ENCODE results near the gene SLC16A1.

Gene SLC16A1

DNA sequence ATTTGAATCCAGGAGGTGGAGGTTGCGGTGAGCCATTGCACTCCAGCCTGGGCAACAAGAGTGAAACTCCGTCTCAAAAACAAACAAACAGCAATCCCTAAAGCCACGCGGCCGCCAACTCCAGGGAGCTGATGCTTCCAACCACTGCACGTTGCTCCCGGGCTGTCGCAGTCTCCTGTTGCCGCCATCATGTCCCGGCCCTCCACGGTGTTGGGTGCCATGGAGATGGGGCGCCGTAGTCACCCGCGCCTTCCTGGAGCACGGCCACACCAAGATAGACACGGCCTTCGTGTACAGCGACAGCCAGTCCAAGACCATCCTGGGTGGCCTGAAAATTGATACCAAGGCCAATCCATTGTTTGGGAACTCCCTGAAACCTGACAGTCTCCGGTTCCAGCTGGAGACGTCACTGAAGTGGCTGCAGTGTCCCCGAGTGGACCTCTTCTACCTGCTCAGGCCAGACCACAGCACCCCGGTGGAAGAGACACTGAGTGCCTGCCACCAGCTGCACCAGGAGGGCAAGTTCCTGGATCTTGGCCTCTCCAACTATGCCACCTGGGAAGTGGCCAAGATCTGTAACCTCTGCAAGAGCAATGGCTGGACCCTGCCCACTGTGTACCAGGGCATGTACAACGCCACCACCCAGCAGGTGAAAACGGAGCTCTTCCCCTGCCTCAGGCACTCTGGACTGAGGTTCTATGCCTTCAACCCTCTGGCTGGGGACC lies 32.6 kb downstream of the SLC16A1 start:
- TF ChIP-seq, protein P1, sequence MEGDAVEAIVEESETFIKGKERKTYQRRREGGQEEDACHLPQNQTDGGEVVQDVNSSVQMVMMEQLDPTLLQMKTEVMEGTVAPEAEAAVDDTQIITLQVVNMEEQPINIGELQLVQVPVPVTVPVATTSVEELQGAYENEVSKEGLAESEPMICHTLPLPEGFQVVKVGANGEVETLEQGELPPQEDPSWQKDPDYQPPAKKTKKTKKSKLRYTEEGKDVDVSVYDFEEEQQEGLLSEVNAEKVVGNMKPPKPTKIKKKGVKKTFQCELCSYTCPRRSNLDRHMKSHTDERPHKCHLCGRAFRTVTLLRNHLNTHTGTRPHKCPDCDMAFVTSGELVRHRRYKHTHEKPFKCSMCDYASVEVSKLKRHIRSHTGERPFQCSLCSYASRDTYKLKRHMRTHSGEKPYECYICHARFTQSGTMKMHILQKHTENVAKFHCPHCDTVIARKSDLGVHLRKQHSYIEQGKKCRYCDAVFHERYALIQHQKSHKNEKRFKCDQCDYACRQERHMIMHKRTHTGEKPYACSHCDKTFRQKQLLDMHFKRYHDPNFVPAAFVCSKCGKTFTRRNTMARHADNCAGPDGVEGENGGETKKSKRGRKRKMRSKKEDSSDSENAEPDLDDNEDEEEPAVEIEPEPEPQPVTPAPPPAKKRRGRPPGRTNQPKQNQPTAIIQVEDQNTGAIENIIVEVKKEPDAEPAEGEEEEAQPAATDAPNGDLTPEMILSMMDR (IDR thresholded peaks at IDR 0.05; ENCODE audit: insufficient read depth, low read length) = no peak
- TF ChIP-seq POLR2AphosphoS5 (IDR thresholded peaks at IDR 0.05; ENCODE audit: low read depth) (no peak), GABPA (IDR thresholded peaks at IDR 0.05; ENCODE audit: low read depth) (no peak), REST (IDR thresholded peaks at IDR 0.05; ENCODE audit: insufficient replicate concordance, low read depth) (no peak), SPI1 (IDR thresholded peaks at IDR 0.05; ENCODE audit: borderline replicate concordance, low read depth) (no peak)
- Histone ChIP-seq H3K27ac (replicated peaks) (no peak overlapping the region), H3K4me3 (replicated peaks; ENCODE audit: insufficient read depth, low read length) (no peak overlapping the region), H3K27me3 (ENCODE audit: insufficient read depth, poor library complexity, severe bottlenecking) (no peaks in the 10 kb centered on the region)
- DNase-seq (ENCODE audit: low read depth in 1 of 2, low spot score in 1 of 2) = no peak

DNA sequence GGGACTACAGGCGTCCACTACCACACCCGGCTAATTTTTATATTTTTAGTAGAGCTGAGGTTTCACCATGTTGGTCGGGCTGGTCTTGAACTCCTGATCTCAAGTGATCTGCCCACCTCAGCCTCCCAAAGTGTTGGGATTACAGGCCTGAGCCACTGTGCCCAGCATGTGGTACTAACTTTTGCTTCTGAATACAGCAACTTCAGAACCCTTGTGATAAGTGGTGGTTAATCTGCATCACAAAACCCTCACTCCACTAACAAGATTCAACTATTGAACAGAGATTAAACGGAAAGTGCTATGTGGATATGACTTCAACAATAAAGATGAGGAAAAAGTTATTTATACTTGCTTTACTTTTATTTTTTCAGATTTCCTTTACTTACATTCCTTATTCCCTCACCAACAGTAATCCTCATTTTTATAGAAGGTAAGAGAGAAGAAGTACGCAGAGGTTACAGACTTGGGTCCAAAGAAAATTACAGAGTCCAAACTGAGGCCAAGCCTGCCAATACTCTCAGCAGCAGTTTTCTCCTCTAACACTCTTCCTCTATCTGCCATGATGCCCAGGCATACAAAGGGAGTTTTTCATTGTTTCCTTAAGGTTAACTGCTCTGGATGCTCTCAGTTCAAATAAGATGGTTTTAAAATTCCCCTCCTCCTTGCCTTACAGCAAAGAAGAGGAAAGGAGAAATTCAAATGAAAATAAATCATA lies 44.3 kb downstream of the SLC16A1 start:
- Histone ChIP-seq H3K27me3 (ENCODE audit: insufficient read depth, poor library complexity, severe bottlenecking) (no peaks in the 10 kb centered on the region), H3K4me3 (replicated peaks; ENCODE audit: insufficient read depth, low read length) (no peak overlapping the region), H3K27ac (replicated peaks) (no peak overlapping the region)
- TF ChIP-seq REST (IDR thresholded peaks at IDR 0.05; ENCODE audit: insufficient replicate concordance, low read depth) (no peak), POLR2AphosphoS5 (IDR thresholded peaks at IDR 0.05; ENCODE audit: low read depth) (no peak), GABPA (IDR thresholded peaks at IDR 0.05; ENCODE audit: low read depth) (no peak), SPI1 (IDR thresholded peaks at IDR 0.05; ENCODE audit: borderline replicate concordance, low read depth) (no peak)
- TF ChIP-seq, protein P1 (IDR thresholded peaks at IDR 0.05; ENCODE audit: insufficient read depth, low read length) = no peak
- DNase-seq (ENCODE audit: low read depth in 1 of 2, low spot score in 1 of 2) = no peak

GRCh38 chr1:112909847-112910246 lies 46.1 kb downstream of the SLC16A1 start:
- Histone ChIP-seq H3K4me3 (replicated peaks; ENCODE audit: insufficient read depth, low read length) (no peak overlapping the region), H3K27ac (replicated peaks) (no peak overlapping the region), H3K27me3 (ENCODE audit: insufficient read depth, poor library complexity, severe bottlenecking) (no peaks in the 10 kb centered on the region)
- TF ChIP-seq, protein P1 (IDR thresholded peaks at IDR 0.05; ENCODE audit: insufficient read depth, low read length) = no peak
- no peak for TF ChIP-seq GABPA (IDR thresholded peaks at IDR 0.05; ENCODE audit: low read depth)
- TF ChIP-seq REST (IDR thresholded peaks at IDR 0.05; ENCODE audit: insufficient replicate concordance, low read depth) = no peak
- no peak for TF ChIP-seq POLR2AphosphoS5 (IDR thresholded peaks at IDR 0.05; ENCODE audit: low read depth)
- no peak for TF ChIP-seq SPI1 (IDR thresholded peaks at IDR 0.05; ENCODE audit: borderline replicate concordance, low read depth)
- no peak for DNase-seq (ENCODE audit: low read depth in 1 of 2, low spot score in 1 of 2)
